GM19351 (cell line): ENCODE data around the gene OR6C68.
"Not testable (repeated sequence)": the region's sequence is repeated elsewhere in the genome, so short reads cannot be mapped to it uniquely, and the experiment has no call there.

Experiments
- ATAC-seq: cut with Tn5 transposase; IDR thresholded peaks from one replicate; pipeline ENCODE4 v1.9.1; 2021; ENCODE audit warnings: mild to moderate bottlenecking, moderate library complexity; ENCODE audit not compliant: unreplicated experiment

The OR6C68 gene

GRCh38 chr12:55492078-55492477 lies at the start of gene OR6C68:
Gene OR6C68, plus strand, starts transcription at chr12:55492378. Its CDS starts 0 bp downstream, at chr12:55492378.
- no peak for ATAC-seq

DNA sequence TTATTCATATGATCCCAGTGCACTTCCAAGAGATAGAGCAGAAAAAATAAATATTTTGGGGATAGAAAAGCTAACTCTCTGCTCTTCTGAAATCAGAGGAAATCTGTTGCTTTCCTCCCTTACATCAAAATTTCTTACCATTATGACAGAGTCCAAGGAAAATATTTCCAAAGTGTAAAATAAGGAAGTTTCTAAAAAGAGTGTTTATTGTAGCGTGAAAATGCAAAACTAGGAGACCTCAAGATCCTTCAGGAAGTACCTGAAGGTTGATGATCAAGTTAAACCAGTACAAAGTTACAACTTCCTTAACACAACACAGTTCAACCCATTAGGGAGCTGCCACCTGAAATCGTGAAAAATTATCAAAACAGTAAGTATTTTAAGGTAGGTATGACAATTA lies 48.4 kb upstream of the OR6C68 start, which contains the start of gene OR6C2:
Gene OR6C2, plus strand, starts transcription at position 301 of the 400 bp plus-strand sequence. CDS start 8,138 bp downstream, outside the sequence.
- no peak for ATAC-seq

GRCh38 chr12:55445357-55445756 lies 46.8 kb upstream of the OR6C68 start:
- no peak for ATAC-seq

GRCh38 chr12:55446326-55446725 lies 45.9 kb upstream of the OR6C68 start:
- no peak for ATAC-seq

DNA sequence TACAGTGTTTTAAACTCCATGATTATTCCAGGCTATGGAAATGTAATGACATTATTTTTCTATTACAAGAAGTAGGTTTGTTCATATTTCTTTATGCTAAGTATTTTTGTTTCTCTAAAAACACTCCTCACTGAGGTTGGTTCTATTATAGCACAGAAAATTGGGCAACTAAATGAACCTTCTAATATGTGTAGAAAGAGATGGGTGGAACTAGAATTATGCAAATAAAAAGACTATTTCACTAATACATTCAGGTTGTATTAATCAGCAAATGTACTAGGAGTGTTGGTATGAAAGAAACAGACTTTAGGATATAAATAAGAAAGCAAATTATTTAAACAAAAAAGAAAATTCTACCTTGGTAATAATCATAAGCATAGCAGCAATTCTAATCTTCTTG lies 43.4 kb upstream of the OR6C68 start:
- ATAC-seq, result no peak

DNA sequence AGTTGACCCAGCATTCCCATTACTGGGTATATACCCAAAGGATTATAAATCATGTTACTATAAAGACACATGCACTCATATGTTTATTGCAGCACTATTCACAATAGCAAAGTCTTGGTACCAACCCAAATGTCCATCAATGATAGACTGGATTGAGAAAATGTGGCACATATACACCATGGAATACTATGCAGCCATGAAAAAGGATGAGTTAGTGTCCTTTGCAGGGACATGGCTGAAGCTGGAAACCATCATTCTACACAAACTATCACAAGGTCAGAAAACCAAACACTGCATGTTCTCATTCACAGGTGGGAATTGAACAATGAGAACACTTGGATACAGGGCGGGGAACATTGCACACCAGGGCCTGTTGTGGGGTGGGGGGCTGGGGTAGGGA lies 27.3 kb upstream of the OR6C68 start:
- ATAC-seq, result not testable (repeated sequence)

DNA sequence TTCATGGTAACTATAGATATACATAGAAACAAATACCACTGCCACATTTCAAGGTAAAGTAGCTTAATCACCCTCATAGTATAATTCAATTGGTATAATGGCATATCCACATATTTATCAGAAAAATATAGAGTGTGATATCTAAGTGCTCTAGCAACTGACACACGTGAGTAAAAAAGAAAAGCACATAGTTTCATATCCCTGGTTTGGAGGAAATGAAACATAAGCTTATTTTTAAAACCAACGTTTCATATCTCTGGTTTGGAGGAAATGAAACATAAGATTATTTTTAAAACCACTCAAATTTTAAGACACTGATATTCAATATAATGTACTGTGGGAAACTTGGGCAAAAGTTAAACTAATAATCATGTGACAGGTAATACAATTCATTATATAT lies 24.3 kb upstream of the OR6C68 start:
- ATAC-seq, result peak; percentile 94

- no peak for ATAC-seq
These were observed 22.9 kb upstream of the OR6C68 start for GRCh38 chr12:55469291-55469690.

- no peak for ATAC-seq
These were observed 21.9 kb upstream of the OR6C68 start, which contains the start of gene OR6C70 for GRCh38 chr12:55470088-55470829. Gene OR6C70, minus strand, starts transcription at chr12:55470138. Its CDS starts 0 bp downstream, at chr12:55470138.

GRCh38 chr12:55472264-55472663 lies 19.9 kb upstream of the OR6C68 start:
- ATAC-seq, result no peak

- not testable (repeated sequence) for ATAC-seq
These were observed 13.0 kb upstream of the OR6C68 start for GRCh38 chr12:55479136-55479535.

DNA sequence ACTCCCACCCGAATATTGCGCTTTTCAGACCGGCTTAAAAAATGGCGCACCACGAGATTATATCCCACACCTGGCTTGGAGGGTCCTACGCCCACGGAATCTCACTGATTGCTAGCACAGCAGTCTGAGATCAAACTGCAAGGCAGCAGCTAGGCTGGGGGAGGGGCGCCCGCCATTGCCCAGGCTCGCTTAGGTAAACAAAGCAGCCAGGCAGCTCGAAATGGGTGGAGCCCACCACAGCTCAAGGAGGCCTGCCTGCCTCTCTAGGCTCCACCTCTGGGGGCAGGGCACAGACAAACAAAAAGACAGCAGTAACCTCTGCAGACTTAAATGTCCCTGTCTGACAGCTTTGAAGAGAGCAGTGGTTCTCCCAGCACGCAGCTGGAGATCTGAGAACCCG lies 7.9 kb upstream of the OR6C68 start:
- ATAC-seq, result not testable (repeated sequence)

GRCh38 chr12:55495490-55495889 lies 3.3 kb downstream of the OR6C68 start:
- no peak for ATAC-seq

DNA sequence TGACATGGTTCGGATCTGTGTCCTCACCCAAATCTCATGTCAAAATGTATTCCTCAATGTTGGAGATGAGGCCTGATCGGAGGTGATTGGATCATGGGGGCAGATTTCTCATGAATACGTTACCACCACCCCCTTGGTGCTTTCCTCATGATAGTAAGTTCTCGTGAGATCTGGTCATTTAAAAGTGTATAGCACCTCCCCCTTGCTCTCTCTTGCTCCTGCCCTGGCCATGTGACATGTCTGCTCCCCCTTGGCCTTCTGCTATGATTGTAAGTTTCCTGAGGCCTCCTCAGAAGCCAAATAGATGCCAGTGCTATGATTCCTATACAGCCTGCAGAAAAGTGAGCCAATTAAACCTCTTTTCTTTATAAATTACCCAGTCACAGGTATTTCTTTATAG lies 7.1 kb downstream of the OR6C68 start:
- ATAC-seq, result no peak

GRCh38 chr12:55499810-55500252 lies 7.7 kb downstream of the OR6C68 start:
- ATAC-seq, result no peak

GRCh38 chr12:55501601-55502000 lies 9.4 kb downstream of the OR6C68 start:
- ATAC-seq, result no peak

DNA sequence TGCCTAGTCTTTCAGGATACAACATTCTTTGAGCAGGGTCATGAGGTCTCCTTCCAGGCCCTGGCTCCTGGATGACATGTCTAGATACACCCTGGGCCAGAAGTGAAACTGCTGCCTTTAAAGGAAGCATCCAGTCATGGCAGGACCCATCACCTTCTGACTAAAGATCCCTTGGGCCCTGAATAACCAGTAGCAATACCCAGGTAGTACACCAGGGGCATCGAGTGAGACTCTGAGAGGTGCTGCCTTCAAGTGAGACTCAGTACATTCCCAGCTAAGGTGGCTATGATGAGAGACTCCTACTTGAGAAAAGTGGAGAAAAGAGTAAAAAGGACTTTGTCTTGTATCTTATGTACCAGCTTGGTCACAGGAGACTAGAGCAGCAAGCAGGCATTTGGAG lies 23.5 kb downstream of the OR6C68 start:
- no peak for ATAC-seq

GRCh38 chr12:55516391-55516790 lies 24.2 kb downstream of the OR6C68 start:
- ATAC-seq, result no peak
